C4-2B (cell line): Measurements from ENCODE around the gene TMUB1.

Source experiments
- ZFX ChIP-seq: fragments of 450-650 bp; IDR thresholded peaks from 2 replicates; pipeline ENCODE4 v1.6.1; 2017
- TF ChIP-seq, protein P1 (sequence below): fragments of 450-650 bp; conservative IDR thresholded peaks from 2 replicates; pipeline ENCODE4 v1.5.1; 2017; ENCODE audit warnings: mild to moderate bottlenecking

DNA sequence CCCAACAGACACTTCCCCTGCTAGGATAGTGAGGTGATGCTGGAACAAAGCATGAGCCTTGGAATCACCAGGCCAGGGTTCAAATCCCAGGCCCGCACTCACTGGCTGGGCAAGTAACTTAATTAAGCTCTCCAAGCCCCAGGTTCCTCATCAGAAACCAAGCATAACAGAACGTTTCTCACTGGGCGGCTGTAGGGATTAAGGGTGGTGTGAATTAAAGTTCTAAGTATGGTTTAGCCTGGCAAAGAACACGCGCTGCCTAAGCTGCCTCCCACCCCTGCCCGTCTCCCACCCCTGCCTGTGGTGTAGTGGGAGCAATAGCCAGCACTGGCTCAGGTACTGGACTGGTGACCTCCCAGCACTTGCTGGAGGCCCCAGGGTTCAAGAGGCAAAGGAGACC is 18.3 kb downstream of the TMUB1 start:
- TF ChIP-seq, protein P1, sequence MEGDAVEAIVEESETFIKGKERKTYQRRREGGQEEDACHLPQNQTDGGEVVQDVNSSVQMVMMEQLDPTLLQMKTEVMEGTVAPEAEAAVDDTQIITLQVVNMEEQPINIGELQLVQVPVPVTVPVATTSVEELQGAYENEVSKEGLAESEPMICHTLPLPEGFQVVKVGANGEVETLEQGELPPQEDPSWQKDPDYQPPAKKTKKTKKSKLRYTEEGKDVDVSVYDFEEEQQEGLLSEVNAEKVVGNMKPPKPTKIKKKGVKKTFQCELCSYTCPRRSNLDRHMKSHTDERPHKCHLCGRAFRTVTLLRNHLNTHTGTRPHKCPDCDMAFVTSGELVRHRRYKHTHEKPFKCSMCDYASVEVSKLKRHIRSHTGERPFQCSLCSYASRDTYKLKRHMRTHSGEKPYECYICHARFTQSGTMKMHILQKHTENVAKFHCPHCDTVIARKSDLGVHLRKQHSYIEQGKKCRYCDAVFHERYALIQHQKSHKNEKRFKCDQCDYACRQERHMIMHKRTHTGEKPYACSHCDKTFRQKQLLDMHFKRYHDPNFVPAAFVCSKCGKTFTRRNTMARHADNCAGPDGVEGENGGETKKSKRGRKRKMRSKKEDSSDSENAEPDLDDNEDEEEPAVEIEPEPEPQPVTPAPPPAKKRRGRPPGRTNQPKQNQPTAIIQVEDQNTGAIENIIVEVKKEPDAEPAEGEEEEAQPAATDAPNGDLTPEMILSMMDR, result no peak
- no peak for TF ChIP-seq ZFX
